Kidney tubule cell (primary cell): Measurements from ENCODE around the gene NFAM1.
A peak's percentile ranks its signal among the peaks of the same experiment; 100 is the strongest.

Source experiments
- DNase-seq: peaks from one replicate; pipeline ENCODE4 v3.0.0-alpha.2; 2018; ENCODE audit warnings: low spot score

NFAM1 gene

GRCh38 chr22:42414565-42415303, 17.5 kb downstream of the NFAM1 start:
- no peak for DNase-seq

- DNase-seq, result no peak
Observed at GRCh38 chr22:42414021-42414420, 18.2 kb downstream of the NFAM1 start.

- no peak for DNase-seq
Observed at GRCh38 chr22:42412744-42413333, 19.4 kb downstream of the NFAM1 start.

GRCh38 chr22:42410708-42411107, 21.5 kb downstream of the NFAM1 start:
- DNase-seq, result no peak

- no peak for DNase-seq
Observed at GRCh38 chr22:42408810-42409529, 23.2 kb downstream of the NFAM1 start.

GRCh38 chr22:42408276-42408675, 23.9 kb downstream of the NFAM1 start:
- no peak for DNase-seq

GRCh38 chr22:42404266-42404665, 27.9 kb downstream of the NFAM1 start:
- no peak for DNase-seq

GRCh38 chr22:42401535-42402334, 30.5 kb downstream of the NFAM1 start:
- DNase-seq, result no peak

GRCh38 chr22:42400811-42401534, 31.2 kb downstream of the NFAM1 start:
- DNase-seq, result no peak

GRCh38 chr22:42399315-42400271, 32.6 kb downstream of the NFAM1 start:
- peak; percentile 6 for DNase-seq

- DNase-seq, result no peak
Observed at GRCh38 chr22:42397332-42398249, 34.6 kb downstream of the NFAM1 start.

- DNase-seq, result peak; percentile 40
Observed at GRCh38 chr22:42396621-42397331, 35.4 kb downstream of the NFAM1 start.

- DNase-seq, result no peak
Observed at GRCh38 chr22:42389143-42389542, 43.1 kb downstream of the NFAM1 start.

GRCh38 chr22:42388130-42388797, 43.9 kb downstream of the NFAM1 start:
- DNase-seq, result peak; percentile 38

GRCh38 chr22:42387631-42388030, 44.6 kb downstream of the NFAM1 start:
- DNase-seq, result no peak

- no peak for DNase-seq
Observed at GRCh38 chr22:42385696-42386095, 46.5 kb downstream of the NFAM1 start.

GRCh38 chr22:42384506-42384905, 47.7 kb downstream of the NFAM1 start:
- no peak for DNase-seq

- no peak for DNase-seq
Observed at GRCh38 chr22:42383851-42384417, 48.3 kb downstream of the NFAM1 start.
